H9 (cell line): Measurements from ENCODE around the gene TMEM117. TPM values are rescaled to one million over a fixed set of nuclear protein-coding genes. Genes with fewer than 3 reads are reported as not detected.

ENCODE experiments used
- DNase-seq: peaks from one replicate; pipeline ENCODE4 v3.0.0-alpha.2; 2017
- H2AFZ ChIP-seq: one replicate; pipeline ENCODE4 v1.6.1; 2013; ENCODE audit warnings: mild to moderate bottlenecking, low read length, control low read depth, moderate library complexity
- H2AK5ac ChIP-seq: 2 replicates; pipeline ENCODE4 v1.6.1; 2013; ENCODE audit warnings: low read length, control low read depth, mixed read lengths; ENCODE audit not compliant: insufficient read length
- H2BK120ac ChIP-seq: one replicate; pipeline ENCODE4 v1.6.1; 2013; ENCODE audit warnings: low read depth, mild to moderate bottlenecking, low read length, control low read depth, inconsistent platforms; ENCODE audit not compliant: poor library complexity, severe bottlenecking
- H2BK12ac ChIP-seq: 2 replicates; pipeline ENCODE4 v1.6.1; 2013; ENCODE audit warnings: low read length, control low read depth, mixed read lengths, low read depth; ENCODE audit not compliant: insufficient read length
- H2BK15ac ChIP-seq: 2 replicates; pipeline ENCODE4 v1.6.1; 2013; ENCODE audit warnings: low read depth, low read length, control low read depth
- H2BK20ac ChIP-seq: one replicate; pipeline ENCODE4 v1.6.1; 2013; ENCODE audit warnings: low read depth, mild to moderate bottlenecking, low read length, control low read depth, inconsistent platforms; ENCODE audit not compliant: poor library complexity, severe bottlenecking
- H2BK5ac ChIP-seq: 2 replicates; pipeline ENCODE4 v1.6.1; 2013; ENCODE audit warnings: low read length, control low read depth, mixed read lengths; ENCODE audit not compliant: insufficient read length
- H3K14ac ChIP-seq: 2 replicates; pipeline ENCODE4 v1.6.1; 2013; ENCODE audit warnings: low read length, control low read depth; ENCODE audit not compliant: insufficient read depth
- H3K18ac ChIP-seq: 2 replicates; pipeline ENCODE4 v1.6.1; 2013; ENCODE audit warnings: low read depth, mild to moderate bottlenecking, mixed read lengths, low read length, control low read depth; ENCODE audit not compliant: insufficient read length
- H3K23ac ChIP-seq: 2 replicates; pipeline ENCODE4 v1.6.1; 2013; ENCODE audit warnings: low read length, control low read depth, mixed read lengths, low read depth; ENCODE audit not compliant: insufficient read length
- H3K23me2 ChIP-seq: 2 replicates; pipeline ENCODE4 v1.6.1; 2013; ENCODE audit warnings: low read depth, mild to moderate bottlenecking, mixed read lengths, low read length, control low read depth; ENCODE audit not compliant: insufficient read length, poor library complexity, severe bottlenecking
- H3K27ac ChIP-seq: 2 replicates; pipeline ENCODE4 v1.5.1; 2013; ENCODE audit warnings: low read length, control low read depth, mixed read lengths, low read depth; ENCODE audit not compliant: insufficient read length
- H3K27me3 ChIP-seq: 2 replicates; pipeline ENCODE4 v1.6.1; 2013; ENCODE audit warnings: low read length, control low read depth, inconsistent platforms; ENCODE audit not compliant: insufficient read depth
- H3K4ac ChIP-seq: 2 replicates; pipeline ENCODE4 v1.6.1; 2013; ENCODE audit warnings: low read depth, mild to moderate bottlenecking, control low read depth, inconsistent platforms, low read length, moderate library complexity
- H3K4me1 ChIP-seq: 2 replicates; pipeline ENCODE4 v1.6.1; 2013; ENCODE audit warnings: low read length, control low read depth, inconsistent platforms; ENCODE audit not compliant: insufficient read depth
- H3K4me2 ChIP-seq: 2 replicates; pipeline ENCODE4 v1.6.1; 2013; ENCODE audit warnings: low read length, control low read depth, mixed read lengths; ENCODE audit not compliant: insufficient read length, insufficient read depth
- H3K56ac ChIP-seq: 2 replicates; pipeline ENCODE4 v1.6.1; 2013; ENCODE audit warnings: low read depth, mild to moderate bottlenecking, mixed read lengths, low read length, control low read depth; ENCODE audit not compliant: insufficient read length
- H3K79me1 ChIP-seq: 2 replicates; pipeline ENCODE4 v1.6.1; 2013; ENCODE audit warnings: low read depth, mild to moderate bottlenecking, moderate library complexity, low read length, control low read depth, inconsistent platforms; ENCODE audit not compliant: insufficient read depth, poor library complexity, severe bottlenecking
- H3K79me2 ChIP-seq: 2 replicates; pipeline ENCODE4 v1.6.1; 2013; ENCODE audit warnings: low read length, control low read depth, inconsistent platforms; ENCODE audit not compliant: insufficient read depth
- H3K9ac ChIP-seq: 2 replicates; pipeline ENCODE4 v1.6.1; 2013; ENCODE audit warnings: low read length, control low read depth, mixed read lengths; ENCODE audit not compliant: insufficient read length; ENCODE audit errors: extremely low read depth
- H3K9me3 ChIP-seq: one replicate; pipeline ENCODE4 v1.6.1; 2013; ENCODE audit warnings: low read depth, low read length, inconsistent platforms; ENCODE audit not compliant: control insufficient read depth
- H3T11ph ChIP-seq: one replicate; pipeline ENCODE4 v1.6.1; 2013; ENCODE audit warnings: mild to moderate bottlenecking, low read length, control low read depth, inconsistent platforms
- H4K20me1 ChIP-seq: one replicate; pipeline ENCODE4 v1.6.1; 2013; ENCODE audit not compliant: control insufficient read depth, insufficient read length, insufficient read depth
- H4K5ac ChIP-seq: 2 replicates; pipeline ENCODE4 v1.6.1; 2013; ENCODE audit warnings: low read depth, mild to moderate bottlenecking, mixed read lengths, low read length, control low read depth; ENCODE audit not compliant: insufficient read length
- H4K8ac ChIP-seq: replicated peaks from 2 replicates; pipeline ENCODE4 v1.6.1; 2013; ENCODE audit warnings: low read length, control low read depth, mixed read lengths, low read depth; ENCODE audit not compliant: insufficient read length
- H4K91ac ChIP-seq: 2 replicates; pipeline ENCODE4 v1.6.1; 2013; ENCODE audit warnings: low read depth, mild to moderate bottlenecking, moderate library complexity, mixed read lengths, low read length, control low read depth; ENCODE audit not compliant: insufficient read length
- H3K27ac Mint-ChIP-seq, 3 experiments: 2 replicates in 2 of 3; 3 replicates in 1 of 3; pipeline ENCODE4 v1.8.0; 2020 to 2021; ENCODE audit warnings: mixed read lengths in 3 of 3, mild to moderate bottlenecking in 1 of 3, moderate library complexity in 1 of 3
- H3K27me3 Mint-ChIP-seq: 2 replicates; pipeline ENCODE4 v1.8.0; 2021; ENCODE audit warnings: low read depth, mild to moderate bottlenecking, moderate library complexity, mixed read lengths
- H3K36me3 Mint-ChIP-seq, 3 experiments: 2 replicates in 2 of 3; 3 replicates in 1 of 3; pipeline ENCODE4 v1.8.0; 2020 to 2021; ENCODE audit warnings: low read depth in 3 of 3, mixed read lengths in 3 of 3; ENCODE audit not compliant: insufficient read depth in 1 of 3
- H3K4me1 Mint-ChIP-seq, 2 experiments: 2 replicates each; pipeline ENCODE4 v1.8.0; 2020; ENCODE audit warnings: mixed read lengths in 2 of 2
- H3K4me3 Mint-ChIP-seq, 2 experiments: 2 replicates in 1 of 2; 3 replicates in 1 of 2; pipeline ENCODE4 v1.8.0; 2020 to 2021; ENCODE audit warnings: mild to moderate bottlenecking in 2 of 2, mixed read lengths in 2 of 2, moderate library complexity in 1 of 2
- H3K9me3 Mint-ChIP-seq, 2 experiments: 2 replicates in 1 of 2; 3 replicates in 1 of 2; pipeline ENCODE4 v1.8.0; 2020; ENCODE audit warnings: mild to moderate bottlenecking in 2 of 2, mixed read lengths in 2 of 2, moderate library complexity in 1 of 2
- CTCF ChIP-seq: fragments of 200-600 bp; sonication (generic); conservative IDR thresholded peaks from 3 replicates; pipeline ENCODE4 v1.8.0; 2021; ENCODE audit warnings: antibody characterized with exemption, mild to moderate bottlenecking
- total RNA-seq: library from RNA; stranded (reverse); gene quantifications from 2 replicates; pipeline ENCODE4 v1.2.1, GENCODE V29; 2021

TMEM117 gene
- total RNA-seq, 1 experiment from 2014 or later, result 1.7 TPM

- no peak for DNase-seq
- Histone ChIP-seq H2AFZ (no peak overlapping the region), H4K20me1 (no peaks in the 10 kb centered on the region), H3K14ac (no peak overlapping the region), H2BK120ac (no peak overlapping the region), H2BK15ac (no peak overlapping the region), H3K4me1 (no peaks in the 10 kb centered on the region), H3K4ac (no peak overlapping the region), H3K9ac (no peak overlapping the region), H3K4me2 (no peak overlapping the region), H4K91ac (no peak overlapping the region), H4K5ac (no peak overlapping the region), H2BK20ac (no peak overlapping the region), H3K27me3 (no peaks in the 10 kb centered on the region), H3K23me2 (no peaks in the 10 kb centered on the region), H2BK5ac (no peak overlapping the region), H3T11ph (no peak overlapping the region), H3K79me1 (no peaks in the 10 kb centered on the region), H4K8ac (no peak overlapping the region), H3K18ac (no peak overlapping the region), H3K27ac (no peak overlapping the region), H3K9me3 (no peaks in the 10 kb centered on the region), H2BK12ac (no peak overlapping the region), H3K23ac (no peak overlapping the region), H3K56ac (no peak overlapping the region), H2AK5ac (no peak overlapping the region), H3K79me2 (no peaks in the 10 kb centered on the region)
- Mint-ChIP-seq H3K27ac (no peak overlapping the region), H3K36me3 (no peaks in the 10 kb centered on the region), H3K27me3 (no peaks in the 10 kb centered on the region), H3K9me3 (peaks cover 0 to 4% of the 10 kb centered on the region in 2 experiments; a peak in 2 of 5 replicates), H3K4me3 (no peak overlapping the region), H3K4me1 (no peaks in the 10 kb centered on the region)
- TF ChIP-seq CTCF, result no peak
Measured at GRCh38 chr12:44287545-44287944, 451.7 kb downstream of the TMEM117 start.
